OCI-LY1 (cell line): ENCODE data around the gene SLC45A1.
"Not testable (repeated sequence)": the region's sequence is repeated elsewhere in the genome, so short reads cannot be mapped to it uniquely, and the experiment has no call there.

ENCODE experiments used
- H2AFZ ChIP-seq: fragments of 200-600 bp; sonication (generic), shearing (Covaris generic); 2 replicates; pipeline ENCODE4 v1.6.0; 2014; ENCODE audit warnings: antibody characterized with exemption, mild to moderate bottlenecking, low read length
- H3F3A ChIP-seq: fragments of 200-600 bp; sonication (generic), shearing (Covaris generic); 2 replicates; pipeline ENCODE4 v1.6.0; 2014; ENCODE audit warnings: mild to moderate bottlenecking, antibody characterized with exemption, low read length, moderate library complexity; ENCODE audit not compliant: insufficient read depth
- H3K27ac ChIP-seq: fragments of 200-600 bp; sonication (generic); 2 replicates; pipeline ENCODE4 v1.5.1; 2014; ENCODE audit warnings: low read length, mixed run types, mild to moderate bottlenecking, low read depth; ENCODE audit not compliant: poor library complexity, severe bottlenecking
- H3K27me3 ChIP-seq: fragments of 200-600 bp; sonication (generic); 2 replicates; pipeline ENCODE4 v1.6.0; 2014; ENCODE audit warnings: antibody characterized with exemption, mild to moderate bottlenecking, low read length, moderate library complexity; ENCODE audit not compliant: insufficient read depth
- H3K36me3 ChIP-seq: fragments of 200-600 bp; sonication (generic); 2 replicates; pipeline ENCODE4 v1.6.1; 2014; ENCODE audit warnings: mild to moderate bottlenecking, antibody characterized with exemption, low read length, moderate library complexity, mixed read lengths; ENCODE audit not compliant: insufficient read depth
- H3K4me1 ChIP-seq: fragments of 200-600 bp; sonication (generic); 2 replicates; pipeline ENCODE4 v1.5.1; 2014; ENCODE audit warnings: mild to moderate bottlenecking, low read length, moderate library complexity; ENCODE audit not compliant: insufficient read depth, severe bottlenecking
- H3K4me2 ChIP-seq: fragments of 200-600 bp; sonication (generic), shearing (Covaris generic); 2 replicates; pipeline ENCODE4 v1.6.1; 2014; ENCODE audit warnings: low read length
- H3K4me3 ChIP-seq: fragments of 200-600 bp; sonication (generic); 2 replicates; pipeline ENCODE4 v1.5.1; 2014; ENCODE audit warnings: low read length, low read depth, mild to moderate bottlenecking, mixed read lengths; ENCODE audit not compliant: poor library complexity, severe bottlenecking
- H3K79me2 ChIP-seq: fragments of 200-600 bp; shearing (Covaris generic); 2 replicates; pipeline ENCODE4 v1.6.1; 2016; ENCODE audit warnings: mixed run types, low read length, mixed read lengths; ENCODE audit not compliant: insufficient read depth
- H3K9ac ChIP-seq: fragments of 200-600 bp; sonication (generic), shearing (Covaris generic); 2 replicates; pipeline ENCODE4 v1.6.1; 2014; ENCODE audit warnings: mild to moderate bottlenecking, low read length, mixed read lengths
- H3K9me2 ChIP-seq: fragments of 200-600 bp; sonication (generic), shearing (Covaris generic); 2 replicates; pipeline ENCODE4 v1.6.1; 2014; ENCODE audit warnings: low read depth, mild to moderate bottlenecking, low read length, mixed read lengths
- H3K9me3 ChIP-seq: fragments of 200-600 bp; shearing (Covaris generic); 2 replicates; pipeline ENCODE4 v1.6.1; 2014; ENCODE audit warnings: low read length, mixed read lengths
- H4K20me1 ChIP-seq: fragments of 200-600 bp; sonication (generic), shearing (Covaris generic); 2 replicates; pipeline ENCODE4 v1.6.0; 2016; ENCODE audit warnings: mild to moderate bottlenecking, low read length; ENCODE audit not compliant: insufficient read depth
- EZH2 ChIP-seq: fragments of 200-600 bp; sonication (generic), shearing (Covaris generic); IDR thresholded peaks from 2 replicates; pipeline ENCODE4 v1.8.0; 2017; ENCODE audit warnings: borderline replicate concordance, mixed run types, mild to moderate bottlenecking, antibody characterized with exemption, low read length, moderate library complexity, mixed read lengths
- TF ChIP-seq, protein P1 (sequence below): fragments of 200-600 bp; sonication (generic), shearing (Covaris generic); IDR thresholded peaks from 2 replicates; pipeline ENCODE4 v1.5.1; 2017; ENCODE audit warnings: mild to moderate bottlenecking, antibody characterized with exemption, low read length, moderate library complexity, mixed read lengths

The SLC45A1 gene

DNA sequence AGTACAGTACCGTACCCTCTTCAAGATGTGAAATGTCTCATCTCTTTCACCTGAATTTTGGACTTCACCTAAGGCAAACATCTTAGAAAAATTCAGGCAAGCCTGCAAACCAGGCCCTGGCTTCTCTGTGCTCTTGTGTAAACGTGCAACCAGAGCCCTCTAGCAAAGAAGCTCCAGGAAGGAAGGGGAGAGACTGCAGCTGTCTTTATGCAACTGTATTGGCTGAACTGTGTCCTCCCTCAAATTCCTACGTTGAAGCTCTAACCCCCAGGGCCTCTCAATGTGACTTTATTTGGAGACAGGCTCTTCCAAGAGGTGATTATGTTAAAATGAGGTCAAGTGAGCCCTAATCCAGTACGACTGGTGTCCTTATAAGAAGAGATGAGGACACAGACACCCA is 60.3 kb downstream of the SLC45A1 start:
- Histone ChIP-seq H4K20me1 (0 out of 2 replicates have a peak, but pooled peaks cover 3% of the 10 kb centered on the region), H3K27ac (peak overlapping the region; percentile 32)

DNA sequence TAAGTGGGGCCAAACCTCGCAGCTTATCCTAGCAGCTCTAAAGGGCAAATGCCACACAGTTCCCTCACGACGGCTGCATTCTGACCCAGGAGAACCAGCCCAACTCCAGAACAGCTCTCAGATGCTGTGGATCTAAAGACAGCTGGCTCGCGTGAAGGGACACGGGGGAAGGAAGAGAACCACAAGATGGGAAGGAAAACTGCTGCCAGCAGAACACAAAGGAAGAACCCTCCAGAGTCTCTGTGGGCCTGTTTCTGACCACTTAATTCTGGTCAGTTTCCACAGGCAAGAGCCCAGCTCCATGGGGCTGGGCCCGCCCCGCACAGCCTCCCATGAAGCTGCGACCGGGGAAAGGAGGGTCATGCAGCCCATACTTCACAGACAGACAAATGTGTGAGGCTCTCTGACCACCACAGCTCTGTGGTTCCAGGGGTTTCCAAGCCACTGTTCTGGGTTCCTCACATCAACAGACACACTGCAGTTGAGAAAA is 61.1 kb downstream of the SLC45A1 start:
- Histone ChIP-seq H3K27me3 (no peaks in the 10 kb centered on the region), H3K36me3 (peaks cover 81% of the 10 kb centered on the region), H3K9ac (no peak overlapping the region), H4K20me1 (0 out of 2 replicates have a peak, but pooled peaks cover 3% of the 10 kb centered on the region), H3K4me1 (no peaks in the 10 kb centered on the region), H3K79me2 (peaks cover 90% of the 10 kb centered on the region), H3F3A (no peaks in the 10 kb centered on the region), H3K4me3 (no peak overlapping the region), H2AFZ (no peak overlapping the region), H3K4me2 (no peak overlapping the region), H3K9me2 (no peaks in the 10 kb centered on the region), H3K27ac (peak overlapping the region; percentile 32), H3K9me3 (no peaks in the 10 kb centered on the region)
- TF ChIP-seq EZH2, result no peak
- TF ChIP-seq, protein P1, sequence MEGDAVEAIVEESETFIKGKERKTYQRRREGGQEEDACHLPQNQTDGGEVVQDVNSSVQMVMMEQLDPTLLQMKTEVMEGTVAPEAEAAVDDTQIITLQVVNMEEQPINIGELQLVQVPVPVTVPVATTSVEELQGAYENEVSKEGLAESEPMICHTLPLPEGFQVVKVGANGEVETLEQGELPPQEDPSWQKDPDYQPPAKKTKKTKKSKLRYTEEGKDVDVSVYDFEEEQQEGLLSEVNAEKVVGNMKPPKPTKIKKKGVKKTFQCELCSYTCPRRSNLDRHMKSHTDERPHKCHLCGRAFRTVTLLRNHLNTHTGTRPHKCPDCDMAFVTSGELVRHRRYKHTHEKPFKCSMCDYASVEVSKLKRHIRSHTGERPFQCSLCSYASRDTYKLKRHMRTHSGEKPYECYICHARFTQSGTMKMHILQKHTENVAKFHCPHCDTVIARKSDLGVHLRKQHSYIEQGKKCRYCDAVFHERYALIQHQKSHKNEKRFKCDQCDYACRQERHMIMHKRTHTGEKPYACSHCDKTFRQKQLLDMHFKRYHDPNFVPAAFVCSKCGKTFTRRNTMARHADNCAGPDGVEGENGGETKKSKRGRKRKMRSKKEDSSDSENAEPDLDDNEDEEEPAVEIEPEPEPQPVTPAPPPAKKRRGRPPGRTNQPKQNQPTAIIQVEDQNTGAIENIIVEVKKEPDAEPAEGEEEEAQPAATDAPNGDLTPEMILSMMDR, result no peak

More for the DNA sequence above, 60.3 kb downstream of the SLC45A1 start:
- Histone ChIP-seq H3K9ac (no peak overlapping the region), H3K9me3 (no peaks in the 10 kb centered on the region), H3K36me3 (peaks cover 83% of the 10 kb centered on the region), H3K27me3 (no peaks in the 10 kb centered on the region), H3K4me1 (no peaks in the 10 kb centered on the region), H3K79me2 (peaks cover 91% of the 10 kb centered on the region), H3K9me2 (no peaks in the 10 kb centered on the region), H3K4me2 (no peak overlapping the region), H3F3A (no peaks in the 10 kb centered on the region), H2AFZ (no peak overlapping the region), H3K4me3 (no peak overlapping the region)
- TF ChIP-seq, protein P1, result no peak

DNA sequence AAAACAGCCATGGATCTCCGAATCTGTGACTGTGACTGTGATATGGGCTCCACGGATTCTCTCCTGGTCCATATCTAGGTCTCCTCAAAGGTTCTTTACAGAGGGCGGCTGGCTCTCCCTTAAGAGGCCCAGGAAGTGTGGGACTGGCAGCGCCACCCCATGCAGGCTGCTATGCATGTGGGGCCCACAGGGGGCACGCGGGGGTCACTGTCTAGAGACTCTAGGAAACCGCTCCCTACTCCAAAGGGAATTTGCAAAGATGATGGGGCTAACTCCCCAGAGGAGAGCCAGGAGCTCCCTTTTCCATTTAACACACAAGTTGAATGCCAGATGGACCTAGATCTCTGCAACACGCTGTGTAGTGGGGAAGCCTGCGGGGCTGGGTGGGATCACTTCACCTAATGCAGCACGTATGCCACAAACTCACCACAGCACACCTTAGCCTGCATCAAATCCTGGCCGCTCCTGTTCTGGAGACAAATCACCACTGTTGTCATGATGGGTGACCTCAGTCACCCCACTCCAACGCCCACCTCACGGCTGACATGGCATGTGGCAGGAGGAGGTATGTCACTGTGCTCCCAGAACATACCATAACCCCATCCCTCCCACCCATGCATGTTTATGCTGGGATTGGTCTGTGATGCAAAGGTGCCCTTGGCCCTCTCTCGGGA is 61.7 kb downstream of the SLC45A1 start:
- no peaks in the 10 kb centered on the region for H3K4me1 ChIP-seq
- H3K9ac ChIP-seq, result no peak overlapping the region
- no peak overlapping the region for H3K4me2 ChIP-seq
- no peaks in the 10 kb centered on the region for H3K27me3 ChIP-seq
- H3K79me2 ChIP-seq, result peaks cover 92% of the 10 kb centered on the region
- H3K27ac ChIP-seq, result no peak overlapping the region
- 0 out of 2 replicates have a peak, but pooled peaks cover 3% of the 10 kb centered on the region for H4K20me1 ChIP-seq
- H3K9me3 ChIP-seq, result no peaks in the 10 kb centered on the region
- peaks cover 83% of the 10 kb centered on the region for H3K36me3 ChIP-seq
- H3K9me2 ChIP-seq, result no peaks in the 10 kb centered on the region
- TF ChIP-seq, protein P1, result peak; percentile 53
- no peak for TF ChIP-seq EZH2
- H3F3A ChIP-seq, result no peaks in the 10 kb centered on the region
- H3K4me3 ChIP-seq, result no peak overlapping the region
- H2AFZ ChIP-seq, result no peak overlapping the region

DNA sequence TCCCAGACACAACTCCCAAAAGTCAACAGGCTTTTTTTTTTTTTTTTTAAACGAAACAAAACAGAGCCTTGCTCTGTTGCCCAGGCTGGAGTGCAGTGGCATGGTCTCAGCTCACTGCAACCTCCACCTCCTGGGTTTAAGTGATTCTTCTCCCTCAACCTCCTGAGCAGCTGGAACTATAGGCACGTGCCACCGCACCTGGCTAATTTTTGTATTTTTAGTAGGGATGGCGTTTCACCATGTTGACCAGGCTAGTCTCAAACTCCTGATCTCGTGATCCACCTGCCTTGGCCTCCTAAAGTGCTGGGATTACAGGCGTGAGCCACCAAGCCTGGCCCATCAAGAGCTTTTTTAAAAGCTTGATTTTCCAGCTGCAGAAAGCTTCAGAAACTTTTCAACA is 62.4 kb downstream of the SLC45A1 start:
- not testable (repeated sequence) for H4K20me1 ChIP-seq, H3K4me3 ChIP-seq, H3F3A ChIP-seq, H3K4me2 ChIP-seq, H3K27me3 ChIP-seq, H3K27ac ChIP-seq, H3K4me1 ChIP-seq, H3K9me3 ChIP-seq, H3K9me2 ChIP-seq, H3K9ac ChIP-seq, H2AFZ ChIP-seq
- peaks cover 93% of the 10 kb centered on the region for H3K79me2 ChIP-seq
- peaks cover 89% of the 10 kb centered on the region for H3K36me3 ChIP-seq
